Posterior cingulate gyrus (tissue), 11 donors: ENCODE data around the gene ASTN2.
A peak's percentile ranks its signal among the peaks of the same experiment; 100 is the strongest.

Source experiments
- DNase-seq, 10 donors: peaks; one replicate each; pipeline versions ENCODE4 v3.0.0 to v3.0.0-alpha.2; 2020 to 2021; ENCODE audit warnings: mixed read lengths in 3 of 10
- intact Hi-C: fragments of 100-400 bp; cut with DNase I; formaldehyde crosslinking; loops from one replicate; pipeline ENCODE4 v1.15.1; 2023

The ASTN2 gene

GRCh38 chr9:116749772-116750171 is 665.1 kb downstream of the ASTN2 start:
- DNase-seq: no peak
- intact Hi-C loops: no loop called here

GRCh38 chr9:116749176-116749575 is 665.7 kb downstream of the ASTN2 start:
- no peak for DNase-seq
- intact Hi-C loops: no loop called here

- DNase-seq: no peak
- intact Hi-C loops: no loop called here
Observed at GRCh38 chr9:116741742-116742141, 673.1 kb downstream of the ASTN2 start.

GRCh38 chr9:116741086-116741740 is 673.6 kb downstream of the ASTN2 start:
- intact Hi-C loops: no loop called here
- no peak for DNase-seq

- intact Hi-C loops: loop anchor here (1.0 to 5.0 kb wide), 2 partner anchors 123 to 670 kb away; no protein-coding TSS in a partner anchor
- peak; percentile 74 to 98 (median 89) for DNase-seq
Observed at GRCh38 chr9:116737152-116737546, 677.7 kb downstream of the ASTN2 start.

- intact Hi-C loops: loop anchor here (1.0 to 5.0 kb wide), 2 partner anchors 124 to 671 kb away; no protein-coding TSS in a partner anchor
- DNase-seq: no peak
Observed at GRCh38 chr9:116736399-116737151, 678.3 kb downstream of the ASTN2 start.

- peak in 2 of 10 donors; percentile 60 to 66 for DNase-seq
- intact Hi-C loops: no loop called here
Observed at GRCh38 chr9:116733010-116733641, 681.7 kb downstream of the ASTN2 start.

GRCh38 chr9:116726602-116727001 is 688.3 kb downstream of the ASTN2 start:
- no peak for DNase-seq
- intact Hi-C loops: no loop called here

GRCh38 chr9:116724123-116724522 is 690.7 kb downstream of the ASTN2 start:
- intact Hi-C loops: no loop called here
- no peak for DNase-seq

- intact Hi-C loops: no loop called here
- no peak for DNase-seq
Observed at GRCh38 chr9:116721944-116722343, 692.9 kb downstream of the ASTN2 start.

GRCh38 chr9:116721411-116721810 is 693.4 kb downstream of the ASTN2 start:
- intact Hi-C loops: no loop called here
- no peak for DNase-seq

GRCh38 chr9:116720111-116720510 is 694.7 kb downstream of the ASTN2 start:
- no peak for DNase-seq
- intact Hi-C loops: no loop called here

- no peak for DNase-seq
- intact Hi-C loops: no loop called here
Observed at GRCh38 chr9:116718111-116718510, 696.7 kb downstream of the ASTN2 start.

GRCh38 chr9:116717150-116717549 is 697.7 kb downstream of the ASTN2 start:
- no peak for DNase-seq
- intact Hi-C loops: no loop called here

GRCh38 chr9:116716438-116716837 is 698.4 kb downstream of the ASTN2 start:
- DNase-seq: no peak
- intact Hi-C loops: no loop called here

- intact Hi-C loops: no loop called here
- no peak for DNase-seq
Observed at GRCh38 chr9:116715751-116716150, 699.1 kb downstream of the ASTN2 start.

GRCh38 chr9:116713271-116713670 is 701.6 kb downstream of the ASTN2 start:
- intact Hi-C loops: no loop called here
- no peak for DNase-seq

GRCh38 chr9:116712781-116713180 is 702.1 kb downstream of the ASTN2 start:
- DNase-seq: no peak
- intact Hi-C loops: no loop called here

- intact Hi-C loops: no loop called here
- no peak for DNase-seq
Observed at GRCh38 chr9:116706310-116707290, 708.3 kb downstream of the ASTN2 start.

GRCh38 chr9:116705531-116705930 is 709.3 kb downstream of the ASTN2 start:
- intact Hi-C loops: no loop called here
- no peak for DNase-seq
